ENCODE measurements around the gene TRIM10.

DNA sequence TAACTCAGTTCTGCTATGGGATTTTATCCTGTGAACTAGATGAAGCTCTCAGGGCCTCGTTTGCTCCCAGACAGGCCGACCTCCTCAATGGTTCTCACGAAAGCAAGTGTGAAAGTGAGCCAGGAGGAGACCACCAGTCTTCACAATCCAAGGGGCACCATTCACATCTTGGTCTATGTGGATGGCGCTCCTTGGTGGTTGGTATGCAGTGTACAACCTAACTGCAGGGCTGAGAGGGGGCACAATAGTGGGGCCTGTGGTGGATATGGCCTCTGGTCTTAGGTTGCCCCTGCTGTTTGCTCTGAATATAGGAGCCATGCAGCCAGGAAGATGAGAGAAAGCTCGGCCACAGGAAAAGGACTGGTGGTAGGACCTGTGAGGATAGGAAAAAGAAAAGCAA, 27.5 kb upstream of the TRIM10 start:
- no peak for TF ChIP-seq POLR2A (IDR thresholded peaks at IDR 0.05; ENCODE audit: extremely low read depth, insufficient read length)
- TF ChIP-seq, protein P1, sequence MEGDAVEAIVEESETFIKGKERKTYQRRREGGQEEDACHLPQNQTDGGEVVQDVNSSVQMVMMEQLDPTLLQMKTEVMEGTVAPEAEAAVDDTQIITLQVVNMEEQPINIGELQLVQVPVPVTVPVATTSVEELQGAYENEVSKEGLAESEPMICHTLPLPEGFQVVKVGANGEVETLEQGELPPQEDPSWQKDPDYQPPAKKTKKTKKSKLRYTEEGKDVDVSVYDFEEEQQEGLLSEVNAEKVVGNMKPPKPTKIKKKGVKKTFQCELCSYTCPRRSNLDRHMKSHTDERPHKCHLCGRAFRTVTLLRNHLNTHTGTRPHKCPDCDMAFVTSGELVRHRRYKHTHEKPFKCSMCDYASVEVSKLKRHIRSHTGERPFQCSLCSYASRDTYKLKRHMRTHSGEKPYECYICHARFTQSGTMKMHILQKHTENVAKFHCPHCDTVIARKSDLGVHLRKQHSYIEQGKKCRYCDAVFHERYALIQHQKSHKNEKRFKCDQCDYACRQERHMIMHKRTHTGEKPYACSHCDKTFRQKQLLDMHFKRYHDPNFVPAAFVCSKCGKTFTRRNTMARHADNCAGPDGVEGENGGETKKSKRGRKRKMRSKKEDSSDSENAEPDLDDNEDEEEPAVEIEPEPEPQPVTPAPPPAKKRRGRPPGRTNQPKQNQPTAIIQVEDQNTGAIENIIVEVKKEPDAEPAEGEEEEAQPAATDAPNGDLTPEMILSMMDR (IDR thresholded peaks at IDR 0.05; ENCODE audit: low read depth, low read length): no peak
- TF ChIP-seq MYC (IDR thresholded peaks at IDR 0.05; ENCODE audit: low read depth, low read length): no peak

Data from NB4 (cell line).